HG03025 (cell line): Measurements from ENCODE around the gene MYOD1.

Source experiments
- ATAC-seq: cut with Tn5 transposase; IDR thresholded peaks from one replicate; pipeline ENCODE4 v1.9.1; 2021; ENCODE audit warnings: mild to moderate bottlenecking, moderate library complexity; ENCODE audit not compliant: unreplicated experiment, low FRiP score

The MYOD1 gene

GRCh38 chr11:17748044-17748443, 28.7 kb downstream of the MYOD1 start:
- no peak for ATAC-seq

- ATAC-seq, result no peak
Observed at GRCh38 chr11:17748761-17749721, 29.7 kb downstream of the MYOD1 start.

- ATAC-seq, result no peak
Observed at GRCh38 chr11:17750013-17750800, 30.8 kb downstream of the MYOD1 start.

GRCh38 chr11:17750801-17751165, 31.4 kb downstream of the MYOD1 start:
- ATAC-seq, result no peak

- ATAC-seq, result no peak
Observed at GRCh38 chr11:17751558-17751957, 32.2 kb downstream of the MYOD1 start.

- ATAC-seq, result no peak
Observed at GRCh38 chr11:17752144-17752543, 32.8 kb downstream of the MYOD1 start.

GRCh38 chr11:17753153-17753552, 33.8 kb downstream of the MYOD1 start:
- no peak for ATAC-seq

- no peak for ATAC-seq
Observed at GRCh38 chr11:17753641-17754040, 34.3 kb downstream of the MYOD1 start.

GRCh38 chr11:17755891-17756290, 36.5 kb downstream of the MYOD1 start:
- no peak for ATAC-seq

- no peak for ATAC-seq
Observed at GRCh38 chr11:17760102-17761029, 41.0 kb downstream of the MYOD1 start.

- no peak for ATAC-seq
Observed at GRCh38 chr11:17762309-17762974, 43.1 kb downstream of the MYOD1 start.

DNA sequence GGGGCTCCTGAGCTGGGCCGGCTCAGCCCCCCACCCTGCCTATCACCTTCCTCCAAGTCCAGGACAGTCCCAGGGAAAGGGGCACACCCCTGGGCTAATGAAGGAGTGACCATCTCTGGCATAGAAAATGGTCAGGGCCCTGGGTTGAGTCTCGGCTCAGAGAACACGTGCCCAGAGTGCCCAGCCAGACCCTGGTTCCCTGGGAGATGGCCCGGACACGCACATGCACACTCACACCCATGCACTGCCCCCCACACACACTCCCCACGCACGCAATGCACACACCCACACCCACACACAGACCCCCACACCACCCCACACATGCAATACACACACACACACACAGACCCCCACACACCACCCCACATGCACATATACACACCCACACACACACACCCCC, 43.9 kb downstream of the MYOD1 start:
- no peak for ATAC-seq

DNA sequence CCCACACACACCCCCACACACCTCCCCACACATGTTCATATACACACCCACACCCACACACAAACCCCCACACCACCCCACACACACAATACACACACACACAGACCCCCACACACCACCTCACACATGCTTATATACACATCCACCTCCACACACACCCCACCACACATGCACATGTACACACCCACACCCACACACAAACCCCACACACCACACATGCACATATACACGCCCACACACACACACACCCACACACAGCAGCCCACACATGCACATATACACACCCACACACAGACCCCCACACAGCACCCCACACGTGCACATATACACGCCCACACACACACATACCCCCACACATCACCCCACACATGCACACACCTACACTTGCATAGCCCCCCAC, 44.3 kb downstream of the MYOD1 start:
- ATAC-seq, result no peak

DNA sequence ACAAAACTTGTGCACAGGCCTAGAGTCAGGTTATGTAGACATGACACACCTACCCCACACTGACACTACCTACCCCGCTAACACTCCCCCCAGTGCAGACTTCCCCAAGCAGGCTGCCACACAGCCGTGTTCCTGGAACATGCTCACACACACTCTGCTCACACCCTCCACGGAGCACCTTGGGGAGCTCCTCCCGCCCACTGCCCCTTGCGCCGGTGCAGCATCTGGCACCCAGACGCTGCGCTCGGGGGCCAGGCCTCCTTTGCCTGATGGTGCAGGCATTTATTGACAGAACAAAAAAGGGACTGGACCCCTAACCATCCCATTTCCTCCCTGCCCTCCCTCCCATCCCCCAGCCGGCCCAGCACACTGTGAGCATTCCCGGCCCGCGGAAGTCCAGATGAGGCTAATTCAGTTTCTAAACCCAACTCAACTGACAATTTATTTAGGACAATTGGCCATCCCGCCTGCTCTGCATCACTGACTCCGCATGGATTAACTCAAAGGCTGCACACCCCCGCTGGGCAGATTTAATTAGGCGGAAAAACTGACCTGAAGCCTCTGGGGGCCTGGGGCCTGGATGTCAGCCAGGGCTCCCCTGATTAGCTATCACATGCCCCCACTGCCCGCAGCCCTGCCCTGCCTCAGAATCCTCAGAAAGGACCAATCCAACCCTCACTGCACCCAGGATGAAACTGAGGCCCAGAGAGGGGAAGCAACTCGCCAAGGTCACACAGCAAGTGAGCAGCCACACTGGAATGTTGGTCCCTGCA, 45.3 kb downstream of the MYOD1 start:
- ATAC-seq, result no peak

DNA sequence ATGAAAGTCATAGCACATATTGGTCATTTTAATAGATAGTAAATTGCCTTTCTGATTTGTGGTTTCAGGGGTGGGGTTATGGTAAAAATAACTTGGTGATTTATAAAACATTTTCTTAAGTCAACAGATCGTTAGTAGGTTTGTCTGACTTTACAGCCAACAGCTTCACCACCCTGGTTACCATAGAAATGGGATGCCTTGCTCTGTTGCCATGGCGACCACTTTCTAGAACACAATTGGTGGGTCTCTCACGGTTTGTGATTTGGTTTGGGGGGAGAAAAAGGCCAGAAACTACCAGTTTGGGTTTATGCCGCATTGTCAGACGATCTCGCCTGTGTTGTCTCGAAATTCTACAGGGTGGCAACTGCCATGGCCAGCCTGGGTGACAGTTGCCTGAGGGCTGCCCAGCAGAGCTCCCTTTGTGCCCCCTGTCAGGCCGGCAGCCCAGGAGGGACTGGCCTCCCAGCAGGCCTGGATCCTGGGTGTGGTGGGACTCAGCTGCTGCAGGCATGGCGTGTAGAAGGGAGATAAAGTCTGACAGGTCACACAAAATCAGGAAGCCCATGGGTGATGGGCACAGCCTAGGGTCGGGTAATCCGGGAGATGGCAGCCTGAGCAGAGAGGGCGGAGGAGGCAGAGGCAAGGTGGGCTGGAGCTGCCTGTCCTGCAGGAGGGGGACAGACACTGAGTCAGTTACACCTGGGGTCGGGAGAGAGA, 46.1 kb downstream of the MYOD1 start:
- ATAC-seq, result no peak

- no peak for ATAC-seq
Observed at GRCh38 chr11:17766073-17766359, 46.6 kb downstream of the MYOD1 start.

GRCh38 chr11:17766590-17766989, 47.2 kb downstream of the MYOD1 start:
- ATAC-seq, result no peak

DNA sequence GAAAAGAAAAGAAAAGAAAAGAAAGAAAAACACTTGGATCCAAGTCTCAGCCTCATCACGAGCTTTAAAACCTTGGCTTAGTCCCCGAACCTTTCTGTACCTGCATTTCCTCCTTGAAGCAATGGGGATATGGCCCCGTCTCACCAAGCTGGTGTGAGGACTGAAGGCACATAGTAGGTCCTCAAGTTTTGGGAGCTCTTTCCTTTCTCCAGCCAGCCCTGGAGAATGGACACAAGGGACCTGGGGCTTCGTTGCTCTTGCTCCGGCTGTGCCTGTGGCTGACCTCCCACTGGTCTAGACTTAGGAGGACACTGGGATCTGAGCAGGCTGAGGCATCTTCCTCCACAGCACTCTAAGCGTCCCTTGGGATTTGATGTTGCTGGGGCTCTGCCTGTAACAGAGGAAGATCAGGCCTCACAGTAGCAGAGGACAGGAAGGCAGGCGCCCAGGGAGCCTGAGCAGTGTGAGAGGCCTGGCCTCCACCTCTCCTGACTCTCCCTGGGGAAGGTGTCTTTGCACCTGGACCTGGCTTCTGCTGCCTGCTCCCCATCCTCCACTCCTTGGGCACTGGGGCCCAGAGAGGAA, 48.0 kb downstream of the MYOD1 start:
- ATAC-seq, result no peak
